H9 (cell line): ENCODE measurements around the gene CCSER1. TPM values are rescaled to one million over a fixed set of nuclear protein-coding genes. Genes with fewer than 3 reads are reported as not detected.

Source experiments
- DNase-seq: peaks from one replicate; pipeline ENCODE4 v3.0.0-alpha.2; 2017
- H2AFZ ChIP-seq: one replicate; pipeline ENCODE4 v1.6.1; 2013; ENCODE audit warnings: mild to moderate bottlenecking, low read length, control low read depth, moderate library complexity
- H2AK5ac ChIP-seq: 2 replicates; pipeline ENCODE4 v1.6.1; 2013; ENCODE audit warnings: low read length, control low read depth, mixed read lengths; ENCODE audit not compliant: insufficient read length
- H2BK120ac ChIP-seq: one replicate; pipeline ENCODE4 v1.6.1; 2013; ENCODE audit warnings: low read depth, mild to moderate bottlenecking, low read length, control low read depth, inconsistent platforms; ENCODE audit not compliant: poor library complexity, severe bottlenecking
- H2BK12ac ChIP-seq: 2 replicates; pipeline ENCODE4 v1.6.1; 2013; ENCODE audit warnings: low read length, control low read depth, mixed read lengths, low read depth; ENCODE audit not compliant: insufficient read length
- H2BK15ac ChIP-seq: 2 replicates; pipeline ENCODE4 v1.6.1; 2013; ENCODE audit warnings: low read depth, low read length, control low read depth
- H2BK20ac ChIP-seq: one replicate; pipeline ENCODE4 v1.6.1; 2013; ENCODE audit warnings: low read depth, mild to moderate bottlenecking, low read length, control low read depth, inconsistent platforms; ENCODE audit not compliant: poor library complexity, severe bottlenecking
- H2BK5ac ChIP-seq: 2 replicates; pipeline ENCODE4 v1.6.1; 2013; ENCODE audit warnings: low read length, control low read depth, mixed read lengths; ENCODE audit not compliant: insufficient read length
- H3K14ac ChIP-seq: 2 replicates; pipeline ENCODE4 v1.6.1; 2013; ENCODE audit warnings: low read length, control low read depth; ENCODE audit not compliant: insufficient read depth
- H3K18ac ChIP-seq: 2 replicates; pipeline ENCODE4 v1.6.1; 2013; ENCODE audit warnings: low read depth, mild to moderate bottlenecking, mixed read lengths, low read length, control low read depth; ENCODE audit not compliant: insufficient read length
- H3K23ac ChIP-seq: 2 replicates; pipeline ENCODE4 v1.6.1; 2013; ENCODE audit warnings: low read length, control low read depth, mixed read lengths, low read depth; ENCODE audit not compliant: insufficient read length
- H3K23me2 ChIP-seq: 2 replicates; pipeline ENCODE4 v1.6.1; 2013; ENCODE audit warnings: low read depth, mild to moderate bottlenecking, mixed read lengths, low read length, control low read depth; ENCODE audit not compliant: insufficient read length, poor library complexity, severe bottlenecking
- H3K27ac ChIP-seq: 2 replicates; pipeline ENCODE4 v1.5.1; 2013; ENCODE audit warnings: low read length, control low read depth, mixed read lengths, low read depth; ENCODE audit not compliant: insufficient read length
- H3K27me3 ChIP-seq: 2 replicates; pipeline ENCODE4 v1.6.1; 2013; ENCODE audit warnings: low read length, control low read depth, inconsistent platforms; ENCODE audit not compliant: insufficient read depth
- H3K4ac ChIP-seq: 2 replicates; pipeline ENCODE4 v1.6.1; 2013; ENCODE audit warnings: low read depth, mild to moderate bottlenecking, control low read depth, inconsistent platforms, low read length, moderate library complexity
- H3K4me1 ChIP-seq: 2 replicates; pipeline ENCODE4 v1.6.1; 2013; ENCODE audit warnings: low read length, control low read depth, inconsistent platforms; ENCODE audit not compliant: insufficient read depth
- H3K4me2 ChIP-seq: 2 replicates; pipeline ENCODE4 v1.6.1; 2013; ENCODE audit warnings: low read length, control low read depth, mixed read lengths; ENCODE audit not compliant: insufficient read length, insufficient read depth
- H3K56ac ChIP-seq: 2 replicates; pipeline ENCODE4 v1.6.1; 2013; ENCODE audit warnings: low read depth, mild to moderate bottlenecking, mixed read lengths, low read length, control low read depth; ENCODE audit not compliant: insufficient read length
- H3K79me1 ChIP-seq: 2 replicates; pipeline ENCODE4 v1.6.1; 2013; ENCODE audit warnings: low read depth, mild to moderate bottlenecking, moderate library complexity, low read length, control low read depth, inconsistent platforms; ENCODE audit not compliant: insufficient read depth, poor library complexity, severe bottlenecking
- H3K79me2 ChIP-seq: 2 replicates; pipeline ENCODE4 v1.6.1; 2013; ENCODE audit warnings: low read length, control low read depth, inconsistent platforms; ENCODE audit not compliant: insufficient read depth
- H3K9ac ChIP-seq: 2 replicates; pipeline ENCODE4 v1.6.1; 2013; ENCODE audit warnings: low read length, control low read depth, mixed read lengths; ENCODE audit not compliant: insufficient read length; ENCODE audit errors: extremely low read depth
- H3K9me3 ChIP-seq: one replicate; pipeline ENCODE4 v1.6.1; 2013; ENCODE audit warnings: low read depth, low read length, inconsistent platforms; ENCODE audit not compliant: control insufficient read depth
- H3T11ph ChIP-seq: one replicate; pipeline ENCODE4 v1.6.1; 2013; ENCODE audit warnings: mild to moderate bottlenecking, low read length, control low read depth, inconsistent platforms
- H4K20me1 ChIP-seq: one replicate; pipeline ENCODE4 v1.6.1; 2013; ENCODE audit not compliant: control insufficient read depth, insufficient read length, insufficient read depth
- H4K5ac ChIP-seq: 2 replicates; pipeline ENCODE4 v1.6.1; 2013; ENCODE audit warnings: low read depth, mild to moderate bottlenecking, mixed read lengths, low read length, control low read depth; ENCODE audit not compliant: insufficient read length
- H4K8ac ChIP-seq: replicated peaks from 2 replicates; pipeline ENCODE4 v1.6.1; 2013; ENCODE audit warnings: low read length, control low read depth, mixed read lengths, low read depth; ENCODE audit not compliant: insufficient read length
- H4K91ac ChIP-seq: 2 replicates; pipeline ENCODE4 v1.6.1; 2013; ENCODE audit warnings: low read depth, mild to moderate bottlenecking, moderate library complexity, mixed read lengths, low read length, control low read depth; ENCODE audit not compliant: insufficient read length
- H3K27ac Mint-ChIP-seq, 3 experiments: 2 replicates in 2 of 3; 3 replicates in 1 of 3; pipeline ENCODE4 v1.8.0; 2020 to 2021; ENCODE audit warnings: mixed read lengths in 3 of 3, mild to moderate bottlenecking in 1 of 3, moderate library complexity in 1 of 3
- H3K27me3 Mint-ChIP-seq: 2 replicates; pipeline ENCODE4 v1.8.0; 2021; ENCODE audit warnings: low read depth, mild to moderate bottlenecking, moderate library complexity, mixed read lengths
- H3K36me3 Mint-ChIP-seq, 3 experiments: 2 replicates in 2 of 3; 3 replicates in 1 of 3; pipeline ENCODE4 v1.8.0; 2020 to 2021; ENCODE audit warnings: low read depth in 3 of 3, mixed read lengths in 3 of 3; ENCODE audit not compliant: insufficient read depth in 1 of 3
- H3K4me1 Mint-ChIP-seq, 2 experiments: 2 replicates each; pipeline ENCODE4 v1.8.0; 2020; ENCODE audit warnings: mixed read lengths in 2 of 2
- H3K4me3 Mint-ChIP-seq, 2 experiments: 2 replicates in 1 of 2; 3 replicates in 1 of 2; pipeline ENCODE4 v1.8.0; 2020 to 2021; ENCODE audit warnings: mild to moderate bottlenecking in 2 of 2, mixed read lengths in 2 of 2, moderate library complexity in 1 of 2
- H3K9me3 Mint-ChIP-seq, 2 experiments: 2 replicates in 1 of 2; 3 replicates in 1 of 2; pipeline ENCODE4 v1.8.0; 2020; ENCODE audit warnings: mild to moderate bottlenecking in 2 of 2, mixed read lengths in 2 of 2, moderate library complexity in 1 of 2
- CTCF ChIP-seq: fragments of 200-600 bp; sonication (generic); conservative IDR thresholded peaks from 3 replicates; pipeline ENCODE4 v1.8.0; 2021; ENCODE audit warnings: antibody characterized with exemption, mild to moderate bottlenecking
- WGBS: extraction: QIAGEN DNeasy Blood & Tissue Kit; methylation state at CpG from one replicate; pipeline ENCODE4 v1.1.7; 2013; ENCODE audit warnings: missing lambda C conversion rate, low lambda C conversion rate, mixed read lengths; ENCODE audit not compliant: insufficient read length; ENCODE audit errors: extremely low coverage; 5-methylcytosine and 5-hydroxymethylcytosine counted together
- total RNA-seq: library from RNA; stranded (reverse); gene quantifications from 2 replicates; pipeline ENCODE4 v1.2.1, GENCODE V29; 2021

Gene CCSER1
- total RNA-seq, 1 experiment from 2014 or later, result 0.37 TPM

- Mint-ChIP-seq H3K4me1 (peaks cover 0 to 4% of the 10 kb centered on the region in 2 experiments; a peak in 1 of 4 replicates), H3K27ac (no peak overlapping the region), H3K27me3 (no peaks in the 10 kb centered on the region), H3K9me3 (peaks cover 0 to 2% of the 10 kb centered on the region in 2 experiments; a peak in 1 of 5 replicates), H3K36me3 (no peaks in the 10 kb centered on the region; a peak in 2 of 7 replicates), H3K4me3 (no peak overlapping the region)
- H3K27me3 ChIP-seq, result no peaks in the 10 kb centered on the region; the same call in 1 of the 2 replicates
- no peak overlapping the region for H3K14ac ChIP-seq
- H3K9me3 ChIP-seq, result no peaks in the 10 kb centered on the region
- no CpG with 5 or more reads among the region's 3 CpGs for WGBS
- no peak overlapping the region for H4K8ac ChIP-seq
- H2AK5ac ChIP-seq, result no peak overlapping the region
- H4K5ac ChIP-seq, result no peak overlapping the region
- H3K79me2 ChIP-seq, result no peaks in the 10 kb centered on the region; the same call in 1 of the 2 replicates
- H3K9ac ChIP-seq, result no peak overlapping the region
- no peaks in the 10 kb centered on the region for H3K23me2 ChIP-seq
- H3K79me1 ChIP-seq, result no peaks in the 10 kb centered on the region
- no peak overlapping the region for H2BK120ac ChIP-seq
- no peak for TF ChIP-seq CTCF
- no peak overlapping the region for H3K4me2 ChIP-seq
- H4K91ac ChIP-seq, result no peak overlapping the region
- no peak overlapping the region for H2BK5ac ChIP-seq
- no peaks in the 10 kb centered on the region for H4K20me1 ChIP-seq
- no peak overlapping the region for H3K18ac ChIP-seq
- no peak overlapping the region for H2BK20ac ChIP-seq
- no peak overlapping the region for H2BK12ac ChIP-seq
- no peak overlapping the region for H3K27ac ChIP-seq
- H3K4ac ChIP-seq, result no peak overlapping the region
- H2BK15ac ChIP-seq, result no peak overlapping the region
- no peak overlapping the region for H3T11ph ChIP-seq
- DNase-seq, result no peak
- H3K23ac ChIP-seq, result no peak overlapping the region
- no peak overlapping the region for H3K56ac ChIP-seq
- H2AFZ ChIP-seq, result no peak overlapping the region
- no peaks in the 10 kb centered on the region for H3K4me1 ChIP-seq
Measured at GRCh38 chr4:90174621-90175023, 47.4 kb downstream of the CCSER1 start.
